Colonic mucosa (tissue), 4 donors: ENCODE measurements around the gene SCTR. TPM values are rescaled to one million over a fixed set of nuclear protein-coding genes. Genes with fewer than 3 reads are reported as not detected.

Source experiments
- DNase-seq: peaks from one replicate; pipeline ENCODE4 v3.0.0-alpha.2; 2020
- H3K27ac ChIP-seq: fragments of 200-600 bp; one replicate; pipeline ENCODE4 v1.8.0; 2021
- H3K27me3 ChIP-seq: fragments of 200-600 bp; one replicate; pipeline ENCODE4 v1.8.0; 2021
- H3K36me3 ChIP-seq: fragments of 200-600 bp; one replicate; pipeline ENCODE4 v1.8.0; 2021
- H3K4me1 ChIP-seq: fragments of 200-600 bp; one replicate; pipeline ENCODE4 v1.8.0; 2021; ENCODE audit warnings: mild to moderate bottlenecking
- H3K4me3 ChIP-seq: fragments of 200-600 bp; one replicate; pipeline ENCODE4 v1.8.0; 2021
- H3K9ac ChIP-seq, 2 donors: one replicate each; pipeline ENCODE4 v1.7.0; 2013; ENCODE audit warnings: control low read depth in 2 of 2, low read depth in 2 of 2, low read length in 2 of 2
- H3K9me3 ChIP-seq: fragments of 200-600 bp; one replicate; pipeline ENCODE4 v1.8.0; 2021
- CTCF ChIP-seq: fragments of 200-600 bp; IDR thresholded peaks from one replicate; pipeline ENCODE4 v1.8.0; 2022; ENCODE audit warnings: antibody characterized with exemption, mild to moderate bottlenecking
- intact Hi-C: fragments of 100-400 bp; cut with DNase I; formaldehyde crosslinking; loops from one replicate; pipeline ENCODE4 v1.14.1; 2022
- total RNA-seq, 2 donors: library from RNA; stranded (reverse); fragmentation: NEBNext Ultra II Directional in 1 of 2; extraction: Animal tissue kit (Norgen Biotek cat#: 25700) in 1 of 2; gene quantifications; one replicate each; pipeline ENCODE4 v1.2.1, GENCODE V29; 2021
- donor health status: healthy.
- donor health status: DM: no; HTN: no; CAD: no.
- donor health status: DM: no; HTN: no; CAD: no.

The SCTR gene
- total RNA-seq, 2 donors from 2014 or later, result 0.25 to 0.27 TPM

GRCh38 chr2:119426801-119427395, 97.4 kb downstream of the SCTR start:
- no peaks in the 10 kb centered on the region for H3K9me3 ChIP-seq
- H3K4me1 ChIP-seq, result no peaks in the 10 kb centered on the region
- DNase-seq, result peak; percentile 93
- no peaks in the 10 kb centered on the region for H3K36me3 ChIP-seq
- no peak overlapping the region for H3K4me3 ChIP-seq
- H3K9ac ChIP-seq, result peak overlapping the region; percentile 54 to 80
- intact Hi-C loops, result no loop called here
- TF ChIP-seq CTCF, result no peak
- no peaks in the 10 kb centered on the region for H3K27me3 ChIP-seq
- peak overlapping the region; percentile 87 for H3K27ac ChIP-seq

- Histone ChIP-seq H3K36me3 (no peaks in the 10 kb centered on the region), H3K9ac (peak overlapping the region in 1 of 2 donors; percentile 80), H3K9me3 (no peaks in the 10 kb centered on the region), H3K4me3 (no peak overlapping the region), H3K27ac (peak overlapping the region; percentile 87), H3K4me1 (no peaks in the 10 kb centered on the region), H3K27me3 (no peaks in the 10 kb centered on the region)
- no peak for DNase-seq
- TF ChIP-seq CTCF, result no peak
- intact Hi-C loops, result no loop called here
Observed at GRCh38 chr2:119426396-119426675, 97.9 kb downstream of the SCTR start.

GRCh38 chr2:119425620-119426395, 98.5 kb downstream of the SCTR start:
- Histone ChIP-seq H3K9ac (peak overlapping the region in 1 of 2 donors; percentile 80), H3K4me1 (no peaks in the 10 kb centered on the region)

GRCh38 chr2:119425119-119425405, 99.2 kb downstream of the SCTR start:
- no peak overlapping the region for H3K9ac ChIP-seq
- no peak for TF ChIP-seq CTCF

More at GRCh38 chr2:119425620-119426395, 98.5 kb downstream of the SCTR start:
- Histone ChIP-seq H3K4me3 (no peak overlapping the region), H3K36me3 (no peaks in the 10 kb centered on the region), H3K9me3 (no peaks in the 10 kb centered on the region), H3K27me3 (no peaks in the 10 kb centered on the region), H3K27ac (peak overlapping the region; percentile 87)
- intact Hi-C loops, result no loop called here
- DNase-seq, result peak; percentile 90
- TF ChIP-seq CTCF, result no peak

GRCh38 chr2:119424284-119425118, 99.8 kb downstream of the SCTR start:
- DNase-seq, result no peak
- Histone ChIP-seq H3K36me3 (no peaks in the 10 kb centered on the region), H3K27me3 (no peaks in the 10 kb centered on the region), H3K9ac (no peak overlapping the region), H3K27ac (no peak overlapping the region), H3K4me3 (no peak overlapping the region), H3K4me1 (no peaks in the 10 kb centered on the region), H3K9me3 (no peaks in the 10 kb centered on the region)
- intact Hi-C loops, result loop anchor here (5.0 kb wide), 1 partner anchor 53 kb away; no protein-coding TSS in a partner anchor
- no peak for TF ChIP-seq CTCF

More at GRCh38 chr2:119425119-119425405, 99.2 kb downstream of the SCTR start:
- no peaks in the 10 kb centered on the region for H3K9me3 ChIP-seq
- H3K4me1 ChIP-seq, result no peaks in the 10 kb centered on the region
- H3K36me3 ChIP-seq, result no peaks in the 10 kb centered on the region
- H3K4me3 ChIP-seq, result no peak overlapping the region
- intact Hi-C loops, result no loop called here
- no peak for DNase-seq
- H3K27me3 ChIP-seq, result no peaks in the 10 kb centered on the region
- H3K27ac ChIP-seq, result peak overlapping the region; percentile 87
